Spleen (tissue), 7 donors: ENCODE results near the gene AZU1.

Experiments used
- CTCF ChIP-seq, 11 experiments: fragments of 200-600 bp in 7 of 11; fragments of 450-650 bp in 4 of 11; sonication (generic) in 4 of 11; IDR thresholded peaks in 8 of 11; conservative IDR thresholded peaks in 3 of 11; 1 replicate in 7 of 11; 2 replicates in 4 of 11; pipeline versions ENCODE4 v1.4.0 to v1.8.0; 2016 to 2021; ENCODE audit warnings: antibody characterized with exemption in 11 of 11, inconsistent platforms in 4 of 11, mild to moderate bottlenecking in 1 of 11
- POLR2A ChIP-seq, 3 donors: fragments of 450-650 bp; IDR thresholded peaks; one replicate each; pipeline ENCODE4 v1.5.1; 2017; ENCODE audit warnings: antibody characterized with exemption in 3 of 3, mild to moderate bottlenecking in 1 of 3
- donor health status: DM: no; HTN: no; CAD: no; lungs with moderate emphysema.
- donor health status: DM: no; HTN: no; CAD: no.
- donor health status: DM: no; HTN: no; CAD: no.

GRCh38 chr19:799076-799881, 28.4 kb upstream of the AZU1 start:
- TF ChIP-seq POLR2A (IDR thresholded peaks at IDR 0.05), result no peak
- TF ChIP-seq CTCF (IDR thresholded peaks at IDR 0.05 in 8 of 11, conservative IDR thresholded peaks at IDR 0.05 in 3 of 11), result no peak
